Stimulated activated CD4-positive, alpha-beta T cell treated with anti-CD3 and anti-CD28 coated beads, Interleukin-2, amount 100 ng/mL, for 4 hours (primary cell): ENCODE results near the gene PODN.

Source experiments
- DNase-seq: peaks from one replicate; pipeline ENCODE4 v3.0.0-alpha.2; 2020; ENCODE audit warnings: low read depth

Gene PODN

DNA sequence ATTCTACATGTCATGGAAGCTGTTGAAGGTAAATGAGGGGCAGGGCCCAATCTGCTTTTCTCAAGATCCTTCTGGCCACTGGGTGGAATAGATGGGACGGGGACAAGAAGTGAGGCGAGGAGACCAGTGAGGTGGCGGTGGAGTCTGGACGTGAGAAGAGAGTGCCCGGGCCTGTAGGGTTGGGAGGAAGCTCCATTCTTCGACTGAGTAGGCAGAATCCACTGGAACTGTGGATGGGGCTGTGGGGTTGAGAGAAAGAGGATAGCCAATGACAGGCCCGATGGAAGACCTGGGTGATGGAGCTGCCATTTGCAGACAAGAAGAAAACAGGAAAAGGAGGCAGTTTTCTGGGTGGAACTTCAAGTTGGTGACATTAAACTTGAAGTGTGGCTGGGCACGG, 70.2 kb downstream of the PODN start:
- DNase-seq = no peak

DNA sequence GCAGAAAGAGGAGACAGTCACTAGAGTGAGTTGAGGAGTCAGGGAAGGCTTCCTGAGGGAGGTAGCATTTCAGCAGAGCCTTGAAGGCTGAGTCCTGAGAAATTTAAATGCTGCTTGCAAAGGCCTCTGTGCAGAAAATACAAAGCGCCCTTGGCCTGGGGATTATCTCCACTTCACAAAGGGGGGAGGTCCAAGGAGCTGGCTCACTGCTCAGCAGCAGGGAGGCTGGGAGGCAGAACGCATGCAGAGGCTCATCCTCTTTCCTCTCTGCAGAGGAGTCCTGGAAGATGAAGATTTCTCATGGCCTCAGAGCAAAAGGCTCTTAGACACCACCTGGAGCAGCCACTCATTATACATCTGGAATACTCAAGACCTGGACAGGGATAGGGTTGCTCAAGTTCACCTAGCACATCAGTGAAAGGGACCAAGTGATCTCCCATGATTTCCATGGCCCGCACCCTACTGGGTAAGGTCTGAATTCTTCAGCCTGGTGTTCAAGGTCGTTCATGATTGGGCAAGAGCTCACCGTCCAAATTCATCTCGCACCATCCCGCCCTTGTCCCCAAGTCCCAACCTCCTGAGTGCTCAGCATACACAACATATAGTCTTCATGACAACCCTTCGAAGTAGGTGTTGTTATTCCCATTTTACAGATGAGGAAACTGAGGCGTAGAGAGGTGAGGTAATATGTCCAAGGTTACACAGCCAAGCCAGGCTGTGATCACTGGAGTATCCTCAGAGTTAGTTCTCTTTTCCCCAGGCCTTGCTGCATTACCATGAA, 71.4 kb downstream of the PODN start:
- DNase-seq = no peak

DNA sequence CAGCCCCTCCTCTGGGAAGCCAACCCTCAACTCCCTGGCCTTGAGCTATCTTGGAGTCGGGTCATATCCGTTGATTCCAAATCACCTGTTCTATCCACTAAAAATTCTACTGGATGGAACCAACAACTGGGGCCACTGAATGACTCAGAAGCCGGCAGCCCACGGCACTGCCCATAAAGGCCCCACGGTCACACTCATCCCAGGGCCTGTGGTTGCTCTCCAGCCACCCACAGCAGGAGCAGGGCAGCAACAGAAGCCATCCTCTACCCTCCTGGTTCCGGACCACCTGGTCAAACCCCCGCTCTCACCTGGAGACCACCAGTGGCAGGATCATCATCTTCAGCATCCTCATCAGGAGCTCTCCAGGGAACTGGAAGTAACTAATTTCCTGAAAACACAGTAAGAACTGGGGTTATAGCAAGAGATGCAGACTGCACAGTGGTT, 72.1 kb downstream of the PODN start:
- no peak for DNase-seq
